GM13976 (cell line): ENCODE results near the gene RMDN2.

Source experiments
- DNase-seq: peaks from one replicate; pipeline ENCODE4 v3.0.0; 2012; ENCODE audit warnings: low spot score
- CTCF ChIP-seq: IDR thresholded peaks from 2 replicates; pipeline ENCODE4 v1.5.1; 2012; ENCODE audit warnings: borderline replicate concordance, mild to moderate bottlenecking; ENCODE audit not compliant: insufficient read depth; ENCODE audit errors: extremely low read depth, missing control alignments, control extremely low read depth
- in situ Hi-C: fragments of 300-500 bp; cut with MboI; formaldehyde crosslinking; loops from one replicate; pipeline ENCODE4 v1.12.0; 2022; ENCODE audit warnings: low sequenced_read_pairs, mixed read lengths, inconsistent platforms; ENCODE audit not compliant: unreplicated experiment

The RMDN2 gene

GRCh38 chr2:37973615-37974353, 48.7 kb downstream of the RMDN2 start:
- no peak for TF ChIP-seq CTCF
- no peak for DNase-seq
- in situ Hi-C loops: no loop called here

GRCh38 chr2:37975808-37976207, 50.7 kb downstream of the RMDN2 start:
- in situ Hi-C loops: no loop called here
- no peak for DNase-seq
- TF ChIP-seq CTCF: no peak

GRCh38 chr2:37976411-37976810, 51.3 kb downstream of the RMDN2 start:
- in situ Hi-C loops: no loop called here
- DNase-seq: no peak
- TF ChIP-seq CTCF: no peak

- TF ChIP-seq CTCF: peak; percentile 45
- DNase-seq: peak; percentile 20
- in situ Hi-C loops: loop anchor here (10.0 kb wide), 1 partner anchor 293 kb away; no protein-coding TSS in a partner anchor
Observed at GRCh38 chr2:37982147-37982582, 57.1 kb downstream of the RMDN2 start.

- no peak for DNase-seq
- no peak for TF ChIP-seq CTCF
- in situ Hi-C loops: loop anchor here (10.0 kb wide), 1 partner anchor 292 kb away; no protein-coding TSS in a partner anchor
Observed at GRCh38 chr2:37982847-37983246, 57.8 kb downstream of the RMDN2 start.

GRCh38 chr2:37983719-37984118, 58.6 kb downstream of the RMDN2 start:
- in situ Hi-C loops: loop anchor here (10.0 kb wide), 1 partner anchor 291 kb away; no protein-coding TSS in a partner anchor
- TF ChIP-seq CTCF: no peak

More at GRCh38 chr2:37983719-37984118, 58.6 kb downstream of the RMDN2 start:
- DNase-seq: no peak
